Osteocyte (in vitro differentiated cells): Measurements from ENCODE around the gene ADAMTSL1. TPM values are rescaled to one million over a fixed set of nuclear protein-coding genes. Genes with fewer than 3 reads are reported as not detected.

Experiments
- DNase-seq: peaks from one replicate; pipeline ENCODE4 v3.0.0; 2021; ENCODE audit warnings: mixed read lengths; ENCODE audit not compliant: unreplicated experiment; ENCODE audit errors: extremely low spot score
- H3K27ac Mint-ChIP-seq: one replicate; pipeline ENCODE4 v1.8.0; 2021; ENCODE audit warnings: mild to moderate bottlenecking, mixed read lengths; ENCODE audit not compliant: unreplicated experiment
- H3K27me3 Mint-ChIP-seq: one replicate; pipeline ENCODE4 v1.8.0; 2021; ENCODE audit warnings: mixed read lengths; ENCODE audit not compliant: unreplicated experiment
- H3K36me3 Mint-ChIP-seq: one replicate; pipeline ENCODE4 v1.8.0; 2021; ENCODE audit warnings: mixed read lengths; ENCODE audit not compliant: unreplicated experiment
- H3K4me1 Mint-ChIP-seq: one replicate; pipeline ENCODE4 v1.8.0; 2021; ENCODE audit warnings: mixed read lengths; ENCODE audit not compliant: unreplicated experiment
- H3K4me3 Mint-ChIP-seq: one replicate; pipeline ENCODE4 v1.8.0; 2021; ENCODE audit warnings: mild to moderate bottlenecking, moderate library complexity, mixed read lengths; ENCODE audit not compliant: unreplicated experiment
- H3K9me3 Mint-ChIP-seq: one replicate; pipeline ENCODE4 v1.8.0; 2021; ENCODE audit warnings: mixed read lengths; ENCODE audit not compliant: unreplicated experiment
- total RNA-seq: library from RNA; stranded (reverse); gene quantifications from 2 replicates; pipeline ENCODE4 v1.2.1, GENCODE V29; 2021
- TF ChIP-seq, protein P1 (sequence below): fragments of 200-600 bp; sonication (generic); IDR thresholded peaks from 2 replicates; pipeline ENCODE4 v1.5.0; 2021; ENCODE audit warnings: antibody characterized with exemption, mild to moderate bottlenecking, moderate library complexity

ADAMTSL1 gene
- total RNA-seq, 1 donor from 2014 or later: 1.5 TPM

DNA sequence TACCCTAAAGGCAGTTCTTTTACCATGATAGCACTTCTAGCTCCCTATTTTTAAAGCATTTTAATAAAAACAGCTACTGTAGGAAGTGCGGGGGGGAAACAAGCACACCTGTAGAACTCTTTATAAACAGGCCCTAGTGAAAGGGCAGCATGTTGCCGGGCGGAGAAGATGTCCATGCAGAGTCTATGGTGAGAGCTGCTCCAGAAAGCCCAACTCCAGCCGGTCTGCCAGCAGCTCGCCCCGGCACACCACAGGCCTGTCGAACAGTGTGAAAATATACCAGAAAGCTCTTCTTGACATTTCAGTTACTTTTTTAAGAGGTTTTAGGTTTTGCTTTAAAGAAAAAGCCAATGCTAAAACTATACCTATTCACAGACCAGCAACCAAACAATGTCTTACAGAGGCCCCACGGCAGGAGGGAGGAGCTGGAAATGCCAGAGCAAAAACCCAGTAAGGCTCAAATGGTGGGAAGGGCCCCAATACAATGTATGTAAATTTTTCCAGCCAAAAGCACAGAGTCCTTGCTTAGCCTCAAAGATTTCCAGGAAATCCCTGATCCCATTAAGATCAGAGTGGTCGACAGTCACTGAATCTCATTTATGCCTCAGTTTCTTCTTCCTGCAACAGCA lies 437.9 kb downstream of the ADAMTSL1 start:
- Mint-ChIP-seq H3K4me1 (peaks cover 14% of the 10 kb centered on the region), H3K27me3 (no peaks in the 10 kb centered on the region), H3K27ac (no peak overlapping the region), H3K4me3 (no peak overlapping the region), H3K36me3 (no peaks in the 10 kb centered on the region), H3K9me3 (no peaks in the 10 kb centered on the region)
- TF ChIP-seq, protein P1, sequence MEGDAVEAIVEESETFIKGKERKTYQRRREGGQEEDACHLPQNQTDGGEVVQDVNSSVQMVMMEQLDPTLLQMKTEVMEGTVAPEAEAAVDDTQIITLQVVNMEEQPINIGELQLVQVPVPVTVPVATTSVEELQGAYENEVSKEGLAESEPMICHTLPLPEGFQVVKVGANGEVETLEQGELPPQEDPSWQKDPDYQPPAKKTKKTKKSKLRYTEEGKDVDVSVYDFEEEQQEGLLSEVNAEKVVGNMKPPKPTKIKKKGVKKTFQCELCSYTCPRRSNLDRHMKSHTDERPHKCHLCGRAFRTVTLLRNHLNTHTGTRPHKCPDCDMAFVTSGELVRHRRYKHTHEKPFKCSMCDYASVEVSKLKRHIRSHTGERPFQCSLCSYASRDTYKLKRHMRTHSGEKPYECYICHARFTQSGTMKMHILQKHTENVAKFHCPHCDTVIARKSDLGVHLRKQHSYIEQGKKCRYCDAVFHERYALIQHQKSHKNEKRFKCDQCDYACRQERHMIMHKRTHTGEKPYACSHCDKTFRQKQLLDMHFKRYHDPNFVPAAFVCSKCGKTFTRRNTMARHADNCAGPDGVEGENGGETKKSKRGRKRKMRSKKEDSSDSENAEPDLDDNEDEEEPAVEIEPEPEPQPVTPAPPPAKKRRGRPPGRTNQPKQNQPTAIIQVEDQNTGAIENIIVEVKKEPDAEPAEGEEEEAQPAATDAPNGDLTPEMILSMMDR: no peak
- DNase-seq: peak; percentile 63

DNA sequence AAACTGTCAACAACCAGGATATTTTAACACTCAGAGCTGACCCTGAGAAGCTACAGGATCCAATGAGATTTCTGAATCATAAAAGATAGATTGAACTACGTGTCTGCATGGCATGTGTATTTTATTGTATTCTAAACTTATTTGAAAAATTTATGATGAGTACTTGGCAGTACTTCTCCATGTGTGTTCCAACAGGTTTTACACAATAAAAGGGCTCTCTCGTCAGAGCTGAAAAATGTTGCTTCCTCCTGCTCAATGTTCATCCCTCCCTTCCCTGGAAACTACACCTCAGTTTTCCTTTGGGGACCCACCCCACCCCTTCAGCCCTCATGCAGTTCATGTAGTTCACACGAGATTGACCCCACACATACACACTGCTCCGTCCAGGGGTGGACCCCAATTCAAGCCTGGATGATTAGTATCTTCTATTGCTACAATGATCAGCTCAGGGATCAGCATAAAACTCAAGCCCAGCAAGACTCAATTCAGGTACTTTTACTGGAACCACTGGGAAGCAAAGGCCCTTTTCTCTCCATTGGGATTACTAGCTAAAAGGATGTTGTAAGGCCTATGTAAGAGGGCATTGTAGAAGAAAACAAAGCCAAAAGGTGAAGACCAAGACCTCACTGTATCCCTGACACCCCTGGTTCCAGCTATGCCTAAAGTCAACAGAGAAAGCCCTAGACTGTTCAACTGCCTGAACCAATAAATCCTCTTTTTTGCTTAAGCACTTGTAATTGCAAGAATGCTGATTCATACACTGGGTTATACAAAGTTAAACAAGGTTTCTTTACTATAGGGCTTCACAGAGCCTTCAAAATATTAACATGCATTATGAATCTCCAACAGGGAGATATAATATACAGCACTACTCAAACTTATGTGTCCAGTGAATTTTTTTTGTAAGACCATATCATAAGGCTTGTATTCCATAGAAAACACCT lies 446.5 kb downstream of the ADAMTSL1 start:
- Mint-ChIP-seq H3K4me3 (no peak overlapping the region), H3K27me3 (no peaks in the 10 kb centered on the region)
- DNase-seq: peak; percentile 51

DNA sequence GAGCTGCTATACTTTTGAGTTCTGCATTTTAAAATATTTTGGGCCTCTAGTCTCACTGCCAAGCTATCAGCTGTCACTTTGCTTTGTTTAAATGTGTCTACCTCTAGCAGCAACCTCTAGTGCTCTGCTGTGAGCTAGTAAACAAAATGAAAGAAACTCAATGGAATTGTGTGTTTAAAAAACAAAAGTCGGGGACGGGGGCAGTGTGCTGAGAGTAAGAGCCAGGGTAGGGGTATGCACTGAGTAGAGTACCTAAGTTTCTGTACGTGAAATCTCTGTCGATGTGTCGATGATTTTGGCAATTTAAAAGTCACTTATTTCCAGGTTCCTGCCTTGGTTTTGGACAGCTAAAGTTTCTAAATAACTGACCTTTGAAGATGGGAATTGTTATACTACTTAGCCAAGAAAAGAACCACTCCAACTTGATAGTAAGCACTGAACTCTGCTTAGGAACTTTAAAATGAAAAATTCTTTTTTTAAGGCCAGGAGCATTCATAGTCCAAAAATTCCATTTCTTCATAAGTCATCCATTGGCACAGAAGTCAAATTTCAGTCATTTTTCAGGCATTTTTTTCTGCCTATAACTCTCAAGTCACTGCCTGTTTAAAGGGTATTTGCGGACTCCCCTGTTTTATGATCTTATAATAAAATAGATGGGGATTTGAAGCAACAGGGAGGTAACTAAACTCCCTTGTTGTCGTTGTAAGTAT lies 447.6 kb downstream of the ADAMTSL1 start:
- Mint-ChIP-seq H3K27me3 (no peaks in the 10 kb centered on the region), H3K27ac (no peak overlapping the region)

More for the DNA sequence above, 446.5 kb downstream of the ADAMTSL1 start:
- Mint-ChIP-seq H3K27ac (no peak overlapping the region), H3K9me3 (no peaks in the 10 kb centered on the region), H3K4me1 (no peaks in the 10 kb centered on the region), H3K36me3 (no peaks in the 10 kb centered on the region)
- TF ChIP-seq, protein P1: no peak

DNA sequence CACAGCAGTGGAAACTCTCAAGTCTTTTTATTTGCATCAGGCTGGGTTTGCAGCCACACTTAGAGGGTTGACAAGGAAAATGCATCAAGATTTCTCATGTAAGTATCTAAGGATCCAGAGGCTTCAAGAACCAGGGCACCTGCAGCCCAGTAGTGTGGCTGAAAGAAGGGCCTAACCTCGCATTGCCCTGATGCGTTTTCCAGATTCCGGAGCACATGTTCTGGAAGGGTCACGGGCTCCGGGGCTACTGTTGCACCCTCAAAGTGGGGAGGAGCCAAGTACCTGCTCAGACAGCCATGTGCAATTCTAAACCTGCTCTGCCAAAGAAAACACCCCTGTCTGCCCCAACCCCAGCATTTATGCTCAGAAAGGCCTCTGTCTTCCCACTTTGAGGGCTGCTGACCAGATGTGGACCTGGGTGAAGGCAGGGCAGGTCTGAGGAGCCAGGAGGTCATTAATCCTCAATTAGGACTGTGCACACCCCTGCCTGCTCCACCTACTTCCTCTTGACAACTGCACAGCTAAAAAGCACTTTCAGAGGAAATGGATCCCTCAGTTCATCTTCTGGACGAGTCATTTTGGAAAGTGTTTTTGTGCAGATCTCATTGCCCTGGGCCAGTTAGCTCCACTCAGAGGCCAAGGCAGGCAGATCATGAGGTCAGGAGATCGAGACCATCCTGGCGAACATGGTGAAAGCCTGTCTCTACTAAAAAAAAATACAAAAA lies 448.4 kb downstream of the ADAMTSL1 start:
- H3K36me3 Mint-ChIP-seq: no peaks in the 10 kb centered on the region
- H3K27ac Mint-ChIP-seq: no peak overlapping the region
- no peaks in the 10 kb centered on the region for H3K4me1 Mint-ChIP-seq
- no peaks in the 10 kb centered on the region for H3K9me3 Mint-ChIP-seq
- TF ChIP-seq, protein P1: no peak
- no peak for DNase-seq
- H3K4me3 Mint-ChIP-seq: no peak overlapping the region
- H3K27me3 Mint-ChIP-seq: no peaks in the 10 kb centered on the region

More for the DNA sequence above, 447.6 kb downstream of the ADAMTSL1 start:
- no peaks in the 10 kb centered on the region for H3K36me3 Mint-ChIP-seq
- no peak for DNase-seq
- no peaks in the 10 kb centered on the region for H3K4me1 Mint-ChIP-seq
- no peaks in the 10 kb centered on the region for H3K9me3 Mint-ChIP-seq
- no peak overlapping the region for H3K4me3 Mint-ChIP-seq
- TF ChIP-seq, protein P1: no peak
